ENCODE results near the gene SPATA32.
A peak's percentile ranks its signal among the peaks of the same experiment; 100 is the strongest.

Gene SPATA32

GRCh38 chr17:45227926-45228762 is 33.8 kb downstream of the SPATA32 start:
- DNase-seq: no peak

- no peak for DNase-seq
Observed at GRCh38 chr17:45227101-45227925, 34.6 kb downstream of the SPATA32 start.

DNA sequence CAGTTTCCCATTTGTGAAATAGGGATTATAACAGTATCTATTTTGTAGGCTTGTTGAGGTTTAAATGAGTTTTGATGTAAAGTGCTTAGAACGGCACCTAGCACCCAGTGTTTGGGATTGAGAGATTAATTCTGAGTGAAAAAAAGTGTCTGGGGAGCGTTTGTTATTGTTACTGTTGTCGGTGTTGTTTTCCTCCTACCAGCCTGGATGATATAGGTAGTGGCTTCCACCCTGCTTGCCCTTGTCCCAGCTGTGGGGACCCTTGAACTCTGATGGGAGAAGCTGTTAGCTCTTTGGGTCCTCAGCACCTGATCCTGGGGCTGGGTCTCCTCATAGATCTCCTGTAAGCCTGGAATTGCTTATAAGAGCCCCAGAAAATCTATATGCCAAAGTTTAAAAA is 35.3 kb downstream of the SPATA32 start:
- no peak for DNase-seq

GRCh38 chr17:45225964-45226530 is 35.8 kb downstream of the SPATA32 start:
- DNase-seq: peak; percentile 98

GRCh38 chr17:45225051-45225700 is 36.7 kb downstream of the SPATA32 start:
- DNase-seq: peak; percentile 49

- no peak for DNase-seq
Observed at GRCh38 chr17:45224671-45225050, 37.2 kb downstream of the SPATA32 start.

- peak; percentile 40 for DNase-seq
Observed at GRCh38 chr17:45223539-45224528, 38.1 kb downstream of the SPATA32 start.

- DNase-seq: no peak
Observed at GRCh38 chr17:45222996-45223538, 38.8 kb downstream of the SPATA32 start.

- DNase-seq: peak; percentile 53
Observed at GRCh38 chr17:45222289-45222995, 39.5 kb downstream of the SPATA32 start.

DNA sequence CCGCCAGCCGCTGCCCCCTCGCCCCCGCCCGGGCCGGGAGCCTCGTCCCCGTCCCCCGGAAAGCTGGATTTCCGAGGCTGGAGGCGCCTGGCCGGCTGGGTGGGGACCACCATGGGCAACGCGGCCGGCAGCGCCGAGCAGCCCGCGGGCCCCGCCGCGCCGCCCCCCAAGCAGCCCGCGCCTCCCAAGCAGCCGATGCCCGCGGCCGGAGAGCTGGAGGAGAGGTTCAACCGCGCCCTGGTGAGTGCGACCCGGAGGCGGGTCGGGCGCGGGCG is 39.9 kb downstream of the SPATA32 start:
- DNase-seq: no peak

DNA sequence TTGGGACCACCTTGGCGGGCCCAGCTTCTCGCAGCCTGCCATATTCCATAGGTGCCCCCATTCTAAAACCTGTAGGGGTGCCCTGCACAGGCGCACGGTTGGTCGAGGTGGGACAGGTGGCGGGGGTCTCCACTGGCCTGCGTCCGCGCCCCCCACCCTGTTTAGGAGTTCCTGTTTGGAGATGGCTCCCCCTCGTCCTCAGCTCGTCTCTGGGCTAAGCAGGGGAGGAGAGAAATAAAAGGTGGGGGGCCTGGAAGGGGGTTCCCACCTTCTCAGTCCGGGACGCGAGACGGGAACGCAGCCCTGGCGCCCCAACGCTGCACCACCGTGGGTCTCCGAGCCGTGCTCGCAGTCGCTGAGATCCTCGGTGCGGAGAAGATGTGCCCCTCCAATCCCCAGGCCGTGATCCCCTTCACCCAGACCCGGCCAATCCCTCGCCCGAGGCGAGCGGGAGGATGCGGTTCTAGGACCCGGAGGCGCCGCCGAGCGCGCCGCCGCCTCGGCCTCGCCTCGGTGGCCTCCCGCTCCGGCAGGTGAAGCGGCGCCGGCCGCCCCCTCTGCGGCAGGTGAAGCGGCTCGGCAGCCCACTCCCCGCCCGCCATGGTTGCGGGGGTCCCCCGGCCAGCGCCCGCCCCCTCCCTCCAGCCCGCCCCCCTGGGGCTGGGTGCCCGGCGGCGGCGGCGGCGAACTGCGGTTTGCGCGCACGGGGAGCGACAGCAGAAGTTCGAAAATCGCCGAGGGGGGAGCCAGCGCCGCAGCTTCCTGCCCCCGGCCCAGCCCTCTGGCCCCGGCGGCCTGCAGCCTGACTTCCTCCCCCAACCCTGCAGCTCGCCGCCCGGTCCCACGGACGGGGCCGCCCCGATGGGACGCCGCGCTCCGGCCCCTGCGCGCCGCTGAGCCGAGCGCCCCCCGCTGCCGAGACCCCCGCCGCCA is 40.5 kb downstream of the SPATA32 start, which contains the start of gene FMNL1:
Gene FMNL1 (plus strand): TSS at position 805 of the 933 bp plus-strand sequence. CDS start 240 bp downstream, outside the sequence.
- peak; percentile 70 for DNase-seq

DNA sequence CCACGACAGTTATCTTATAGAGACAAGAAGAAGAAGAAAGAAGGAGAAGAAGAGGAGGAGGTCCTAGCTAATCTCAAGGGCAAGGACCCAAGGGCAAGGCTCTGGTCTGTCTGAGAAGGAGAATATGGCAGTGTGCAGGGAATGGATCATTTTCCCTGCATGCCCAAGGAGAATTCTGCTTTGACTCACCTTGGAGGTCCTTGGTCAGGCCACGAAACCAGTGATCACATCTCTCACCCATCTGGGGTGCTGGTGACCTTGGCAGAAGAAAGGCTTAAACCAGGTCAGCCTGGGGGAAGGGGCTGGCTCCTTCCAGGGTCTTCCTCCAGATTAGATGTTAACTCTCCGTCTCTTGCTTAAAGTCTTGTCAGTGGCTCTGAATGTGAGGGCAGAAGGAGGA is 41.8 kb downstream of the SPATA32 start:
- no peak for DNase-seq

DNA sequence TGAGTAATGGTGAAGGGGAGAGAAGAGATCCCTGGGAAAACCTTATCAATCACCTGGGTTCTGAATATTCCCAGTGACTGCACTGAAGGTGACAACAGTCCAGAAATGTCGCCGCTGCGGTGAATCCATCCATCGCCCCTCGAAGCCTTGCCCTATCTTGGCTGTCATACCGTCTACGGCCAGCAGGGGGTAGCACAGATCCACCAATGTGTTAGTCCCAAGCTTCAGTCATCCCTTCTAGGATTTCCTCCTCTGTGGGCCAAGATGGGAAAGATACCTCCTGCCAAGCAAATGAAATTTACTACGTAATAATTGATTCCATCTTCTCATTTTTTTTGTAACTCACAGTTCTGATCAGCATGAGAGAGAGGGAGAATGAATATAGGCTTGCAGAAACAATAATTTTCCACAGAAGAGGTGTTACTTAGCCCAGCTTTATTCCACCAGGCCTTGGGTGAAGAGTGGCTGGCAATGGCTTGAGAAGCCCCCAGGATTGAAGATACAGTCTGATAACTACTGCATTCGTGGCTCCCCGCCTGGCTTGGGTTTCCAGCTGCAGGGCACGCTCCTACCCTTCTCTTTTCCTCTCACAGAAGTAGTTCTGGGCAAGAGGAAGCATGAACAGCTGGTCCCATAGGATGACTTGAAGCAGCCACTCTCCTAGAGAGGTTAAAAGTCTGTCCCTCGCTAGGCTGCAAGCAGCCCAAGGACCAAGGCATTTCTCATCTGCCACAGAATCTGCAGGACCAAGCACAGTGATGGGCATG is 42.8 kb downstream of the SPATA32 start:
- DNase-seq: peak; percentile 90
